Progenitor cell of endocrine pancreas (in vitro differentiated cells): ENCODE data around the gene DPH6. TPM values are rescaled to one million over a fixed set of nuclear protein-coding genes. Genes with fewer than 3 reads are reported as not detected.
A peak's percentile ranks its signal among the peaks of the same experiment; 100 is the strongest.

Source experiments
- DNase-seq: peaks from one replicate; pipeline ENCODE4 v3.0.0; 2021; ENCODE audit warnings: low spot score; ENCODE audit not compliant: unreplicated experiment
- H3K27ac Mint-ChIP-seq: 2 replicates; pipeline ENCODE4 v1.8.0; 2021; ENCODE audit warnings: mild to moderate bottlenecking, moderate library complexity, mixed read lengths
- H3K27me3 Mint-ChIP-seq: 2 replicates; pipeline ENCODE4 v1.8.0; 2021; ENCODE audit warnings: mixed read lengths
- H3K36me3 Mint-ChIP-seq: 2 replicates; pipeline ENCODE4 v1.8.0; 2022; ENCODE audit warnings: mixed read lengths; ENCODE audit not compliant: insufficient read depth
- H3K4me1 Mint-ChIP-seq: 2 replicates; pipeline ENCODE4 v1.8.0; 2021; ENCODE audit warnings: low read depth, mixed read lengths
- H3K4me3 Mint-ChIP-seq: 2 replicates; pipeline ENCODE4 v1.8.0; 2021; ENCODE audit warnings: low read depth, mild to moderate bottlenecking, moderate library complexity, mixed read lengths
- H3K9me3 Mint-ChIP-seq: 2 replicates; pipeline ENCODE4 v1.8.0; 2021; ENCODE audit warnings: low read depth, mixed read lengths
- CTCF ChIP-seq: fragments of 200-600 bp; sonication (generic); IDR thresholded peaks from one replicate; pipeline ENCODE4 v1.5.0; 2021; ENCODE audit warnings: antibody characterized with exemption, mild to moderate bottlenecking; ENCODE audit not compliant: unreplicated experiment
- total RNA-seq: library from RNA; stranded (reverse); gene quantifications from 2 replicates; pipeline ENCODE4 v1.2.1, GENCODE V29; 2021

The DPH6 gene
- total RNA-seq, 1 donor from 2014 or later, result 11.4 TPM

- Mint-ChIP-seq H3K27ac (peak overlapping the region; percentile 97), H3K4me3 (peak overlapping the region; percentile 93), H3K9me3 (peaks cover 8% of the 10 kb centered on the region), H3K4me1 (peaks cover 25% of the 10 kb centered on the region), H3K36me3 (peaks cover 4% of the 10 kb centered on the region), H3K27me3 (no peaks in the 10 kb centered on the region)
- TF ChIP-seq CTCF, result no peak
- peak; percentile 12 for DNase-seq
Observed at GRCh38 chr15:35546511-35547381, 781 bp upstream of the DPH6 start.

- Mint-ChIP-seq H3K4me1 (peaks cover 24% of the 10 kb centered on the region), H3K36me3 (peaks cover 4% of the 10 kb centered on the region), H3K27ac (peak overlapping the region; percentile 97), H3K27me3 (no peaks in the 10 kb centered on the region), H3K4me3 (peak overlapping the region; percentile 93), H3K9me3 (peaks cover 8% of the 10 kb centered on the region)
- TF ChIP-seq CTCF, result no peak
- DNase-seq, result no peak
Observed at GRCh38 chr15:35545316-35545823, 595 bp downstream of the DPH6 start.

GRCh38 chr15:35540885-35541284, 5.1 kb downstream of the DPH6 start:
- Mint-ChIP-seq H3K36me3 (no peaks in the 10 kb centered on the region), H3K27me3 (no peaks in the 10 kb centered on the region), H3K4me3 (no peak overlapping the region), H3K27ac (no peak overlapping the region), H3K4me1 (peaks cover 10% of the 10 kb centered on the region), H3K9me3 (no peaks in the 10 kb centered on the region)
- DNase-seq, result no peak
- TF ChIP-seq CTCF, result no peak

- no peaks in the 10 kb centered on the region for H3K9me3 Mint-ChIP-seq
- DNase-seq, result no peak
- no peak overlapping the region for H3K4me3 Mint-ChIP-seq
- H3K27me3 Mint-ChIP-seq, result no peaks in the 10 kb centered on the region
- H3K4me1 Mint-ChIP-seq, result peaks cover 10% of the 10 kb centered on the region
- H3K36me3 Mint-ChIP-seq, result no peaks in the 10 kb centered on the region
- no peak for TF ChIP-seq CTCF
- H3K27ac Mint-ChIP-seq, result no peak overlapping the region
Observed at GRCh38 chr15:35540021-35540420, 5.9 kb downstream of the DPH6 start.

GRCh38 chr15:35535365-35535916, 10.5 kb downstream of the DPH6 start:
- no peaks in the 10 kb centered on the region for H3K27me3 Mint-ChIP-seq
- peaks cover 10% of the 10 kb centered on the region for H3K36me3 Mint-ChIP-seq
- H3K9me3 Mint-ChIP-seq, result no peaks in the 10 kb centered on the region
- H3K4me1 Mint-ChIP-seq, result peaks cover 10% of the 10 kb centered on the region
- TF ChIP-seq CTCF, result no peak
- no peak overlapping the region for H3K4me3 Mint-ChIP-seq
- no peak overlapping the region for H3K27ac Mint-ChIP-seq
- DNase-seq, result no peak
